Activated CD4-positive, CD25-positive, alpha-beta regulatory T cell treated with anti-CD3 and anti-CD28 coated beads, Interleukin-2, amount 50 U/mL, for 72 hours (primary cell): ENCODE data around the gene NTSR1.

Experiments
- DNase-seq: peaks from one replicate; pipeline ENCODE4 v3.0.0; 2021

NTSR1 gene

DNA sequence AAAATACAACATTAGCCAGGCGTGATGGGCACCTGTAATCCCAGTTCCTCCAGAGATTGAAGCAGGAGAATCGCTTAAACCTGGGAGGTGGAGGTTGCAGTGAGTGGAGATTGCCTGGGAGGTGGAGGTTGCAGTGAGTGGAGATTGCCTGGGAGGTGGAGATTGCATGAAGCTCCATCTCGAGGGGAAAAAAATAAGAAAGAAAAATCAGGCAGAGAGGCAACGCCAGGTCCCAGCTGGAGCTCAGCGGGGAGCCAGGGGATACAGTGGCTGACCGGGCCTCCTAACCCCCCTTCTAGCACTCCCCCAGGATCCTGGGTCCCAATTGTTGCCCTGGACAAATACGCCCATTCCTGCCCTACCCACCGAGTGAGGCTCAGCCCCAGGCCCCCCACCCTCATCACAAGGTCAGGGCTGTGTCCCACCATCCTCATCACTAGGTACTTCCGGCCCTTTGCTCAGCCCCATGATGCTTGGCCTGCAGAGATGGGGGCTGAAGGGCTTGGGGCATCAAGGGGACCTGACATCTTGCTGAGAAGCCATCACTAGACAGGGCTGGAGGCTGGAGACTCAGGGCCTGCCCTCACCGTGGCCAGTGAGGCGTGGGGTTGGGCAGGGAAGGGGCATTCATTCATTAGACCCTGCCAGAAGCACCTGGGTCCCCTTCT lies 97.9 kb downstream of the NTSR1 start:
- DNase-seq = no peak

DNA sequence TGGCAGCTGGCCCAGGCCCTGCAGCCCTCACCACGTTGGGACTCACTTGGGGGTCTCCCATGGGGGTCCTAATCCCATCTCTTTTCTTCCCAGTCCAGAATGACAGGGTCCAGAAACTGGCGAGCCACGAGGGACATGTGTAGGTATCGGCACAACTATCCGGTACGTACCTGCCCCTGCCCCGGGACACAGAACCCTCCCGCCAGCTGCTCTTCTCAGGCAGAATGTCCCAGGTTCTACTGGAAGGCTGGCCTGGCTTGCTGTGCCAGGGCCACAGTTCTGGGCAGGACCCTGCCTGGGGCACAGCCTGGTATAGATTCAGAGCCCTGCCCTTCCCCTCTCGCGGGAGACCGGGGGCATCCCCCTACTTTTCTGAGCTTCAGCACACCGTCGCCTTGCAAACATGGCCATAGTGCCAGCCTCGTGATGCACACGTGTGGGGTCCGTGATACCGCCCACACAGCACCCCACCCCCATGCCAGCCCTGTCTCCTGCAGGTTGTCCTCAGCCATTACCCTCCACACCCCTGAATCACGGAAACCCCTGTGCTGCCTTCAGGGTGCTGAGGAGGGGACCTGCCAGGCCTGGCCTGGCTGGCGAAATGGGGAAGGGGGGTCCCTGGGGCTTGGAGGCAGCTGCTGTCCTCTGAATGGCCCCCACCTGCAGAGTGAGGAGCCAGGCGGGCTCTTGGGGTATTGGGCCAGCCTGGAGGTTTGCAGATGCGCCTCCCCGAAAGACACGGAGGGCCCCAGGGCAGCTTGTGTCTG lies 99.0 kb downstream of the NTSR1 start:
- DNase-seq = no peak

DNA sequence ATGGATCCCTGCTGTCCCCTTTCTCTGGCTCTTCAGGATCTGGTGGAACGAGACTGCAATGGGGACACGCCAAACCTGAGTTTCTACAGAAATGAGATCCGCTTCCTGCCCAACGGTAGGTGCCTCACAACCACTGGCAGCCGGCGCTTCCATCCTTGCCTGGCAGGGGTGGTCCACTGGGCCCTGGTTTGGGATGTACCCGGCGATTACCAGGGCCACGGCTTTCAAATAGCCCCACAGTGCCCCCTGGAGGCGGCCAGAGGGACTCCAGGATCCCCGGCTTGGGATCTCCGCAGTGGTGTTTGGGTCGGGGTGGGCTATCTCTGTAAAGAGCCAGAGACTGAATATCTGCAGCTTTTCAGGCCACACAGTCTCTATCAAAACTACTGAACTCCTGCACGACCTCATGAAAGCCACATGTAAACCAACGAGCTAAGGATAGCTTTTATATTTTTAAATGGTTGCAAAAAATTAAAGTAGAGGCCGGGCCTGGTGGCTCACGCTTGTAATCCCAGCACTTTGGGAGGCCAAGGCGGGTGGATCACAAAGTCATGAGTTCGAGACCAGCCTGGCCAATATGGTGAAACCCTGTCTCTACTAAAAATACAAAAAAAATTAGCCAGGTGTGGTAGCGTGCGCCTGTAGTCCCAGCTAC lies 99.7 kb downstream of the NTSR1 start:
- DNase-seq = peak; percentile 79

DNA sequence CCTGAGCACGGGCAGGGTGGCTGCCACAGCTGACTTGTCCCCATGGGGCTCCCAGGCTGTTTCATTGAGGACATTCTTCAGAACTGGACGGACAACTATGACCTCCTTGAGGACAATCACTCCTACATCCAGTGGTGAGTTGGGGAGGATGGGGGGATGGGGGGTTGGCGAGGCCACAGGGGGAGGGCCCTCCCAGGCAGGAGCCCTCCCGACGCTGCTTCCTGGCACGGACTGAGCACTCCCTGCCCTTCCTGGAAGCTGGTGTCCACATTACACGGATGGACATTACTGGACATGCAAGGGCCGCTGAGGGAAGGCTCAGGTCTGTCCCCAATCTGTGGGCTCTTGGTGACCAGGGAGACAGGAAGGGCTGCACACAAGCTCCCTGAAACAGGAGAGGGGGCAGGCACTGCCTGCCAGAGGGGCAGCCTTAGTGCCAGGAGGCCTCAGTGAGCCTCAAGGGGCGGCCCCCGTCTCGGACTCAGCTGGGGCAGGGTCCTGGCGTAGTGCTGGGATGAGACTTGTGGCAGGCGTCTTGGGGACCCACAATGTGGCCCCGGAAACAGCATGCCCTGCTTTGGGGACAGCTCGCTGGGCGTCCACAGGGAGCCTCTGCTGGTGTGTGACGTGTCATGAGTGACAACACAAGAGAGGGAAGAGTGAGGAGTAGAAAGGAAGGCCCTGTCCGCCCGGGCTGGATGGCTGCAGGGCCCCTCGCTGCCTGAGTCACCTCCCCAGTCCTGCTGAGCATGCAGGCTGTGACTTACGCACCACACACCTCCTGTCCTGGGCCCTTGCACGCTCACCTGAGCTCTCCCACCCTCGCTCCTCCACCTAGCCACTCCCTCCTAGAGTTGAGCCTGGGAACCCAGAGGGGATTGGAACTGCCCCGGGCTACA lies 101.1 kb downstream of the NTSR1 start:
- DNase-seq = no peak

DNA sequence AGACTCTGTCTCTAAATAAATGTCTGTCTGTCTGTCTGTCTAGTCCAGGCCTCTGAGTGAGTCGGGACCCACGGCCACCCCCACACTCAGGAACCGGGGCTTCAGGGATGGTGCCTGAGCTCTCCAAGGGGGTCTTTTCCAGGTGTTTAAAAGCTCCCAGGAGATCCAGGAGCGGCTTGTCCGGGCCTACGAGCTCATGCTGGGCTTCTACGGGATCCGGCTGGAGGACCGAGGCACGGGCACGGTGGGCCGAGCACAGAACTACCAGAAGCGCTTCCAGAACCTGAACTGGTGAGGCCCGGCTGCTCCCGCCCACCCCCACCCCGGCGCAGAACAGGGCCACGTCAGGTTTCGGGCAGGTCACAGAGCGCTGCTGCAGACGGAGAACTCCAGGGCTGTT lies 102.7 kb downstream of the NTSR1 start:
- DNase-seq = no peak

DNA sequence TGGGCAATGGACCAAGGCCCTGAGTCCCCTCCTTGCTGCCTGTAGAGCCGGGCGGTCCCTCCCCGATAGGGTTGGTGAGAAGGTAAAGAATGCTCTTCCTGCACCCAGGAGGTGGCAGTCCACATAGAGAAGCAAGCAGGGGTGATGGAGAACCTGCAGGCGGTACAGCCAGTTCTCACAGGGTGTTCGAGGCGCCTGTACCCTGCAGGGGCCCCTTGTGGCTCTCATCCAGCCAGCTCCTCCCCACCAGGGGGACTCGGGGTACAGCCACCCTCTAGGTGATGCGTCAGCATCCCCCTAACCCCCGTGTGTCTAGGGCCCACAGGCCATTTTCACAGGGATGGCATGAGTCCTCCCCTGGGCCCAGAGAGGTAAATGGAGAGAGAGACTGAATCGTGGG lies 103.1 kb downstream of the NTSR1 start:
- no peak for DNase-seq
